ENCODE measurements around the gene GNAO1.

GRCh38 chr16:56246051-56246817, 54.9 kb downstream of the GNAO1 start:
- TF ChIP-seq CTCF (IDR thresholded peaks at IDR 0.05) = peak in 3 of 4 donors; percentile 33 to 53 (median 42)
- TF ChIP-seq POLR2A (IDR thresholded peaks at IDR 0.05) = no peak
